Neural cell (in vitro differentiated cells): ENCODE results near the gene SPTY2D1. TPM values are rescaled to one million over a fixed set of nuclear protein-coding genes. Genes with fewer than 3 reads are reported as not detected.
"Not testable (repeated sequence)": the region's sequence is repeated elsewhere in the genome, so short reads cannot be mapped to it uniquely, and the experiment has no call there.

Source experiments
- H2AFZ ChIP-seq: fragments of 200-600, 300-800 bp; sonication (generic), shearing (Covaris generic); 2 replicates; pipeline ENCODE4 v1.6.0; 2014; ENCODE audit warnings: low read depth, mild to moderate bottlenecking, antibody characterized with exemption, low read length, moderate library complexity
- H3F3A ChIP-seq: fragments of 200-600 bp; shearing (Covaris generic); 2 replicates; pipeline ENCODE4 v1.6.1; 2016; ENCODE audit warnings: mild to moderate bottlenecking, moderate library complexity, mixed read lengths, antibody characterized with exemption, low read length; ENCODE audit not compliant: insufficient read depth, poor library complexity, severe bottlenecking
- H3K27ac ChIP-seq: fragments of 200-600, 300-800 bp; sonication (generic), shearing (Covaris generic); 2 replicates; pipeline ENCODE4 v1.5.1; 2014; ENCODE audit warnings: mild to moderate bottlenecking, low read length, moderate library complexity
- H3K27me3 ChIP-seq: fragments of 300-800, 200-600 bp; sonication (generic), shearing (Covaris generic); 2 replicates; pipeline ENCODE4 v1.6.0; 2014; ENCODE audit warnings: mild to moderate bottlenecking, low read depth, low read length, moderate library complexity; ENCODE audit not compliant: insufficient read depth
- H3K36me3 ChIP-seq: fragments of 300-800, 200-600 bp; sonication (generic), shearing (Covaris generic); 2 replicates; pipeline ENCODE4 v1.5.1; 2014; ENCODE audit warnings: mild to moderate bottlenecking, antibody characterized with exemption, low read length, moderate library complexity; ENCODE audit not compliant: insufficient read depth
- H3K4me2 ChIP-seq: fragments of 300-800, 200-600 bp; sonication (generic), shearing (Covaris generic); 2 replicates; pipeline ENCODE4 v1.6.0; 2014; ENCODE audit warnings: mild to moderate bottlenecking, low read length
- H3K4me3 ChIP-seq: fragments of 300-800, 200-600 bp; sonication (generic), shearing (Covaris generic); 2 replicates; pipeline ENCODE4 v1.5.1; 2014; ENCODE audit warnings: mild to moderate bottlenecking, low read length, moderate library complexity
- H3K79me2 ChIP-seq: fragments of 200-600 bp; shearing (Covaris generic); replicated peaks from 2 replicates; pipeline ENCODE4 v1.6.0; 2014; ENCODE audit warnings: mild to moderate bottlenecking, low read length, moderate library complexity; ENCODE audit not compliant: insufficient read depth
- H3K9ac ChIP-seq: fragments of 300-800, 200-600 bp; sonication (generic), shearing (Covaris generic); 2 replicates; pipeline ENCODE4 v1.6.1; 2016; ENCODE audit warnings: mild to moderate bottlenecking, low read length, mixed read lengths
- H3K9me2 ChIP-seq: fragments of 200-600 bp; shearing (Covaris generic); 2 replicates; pipeline ENCODE4 v1.6.1; 2016; ENCODE audit warnings: mild to moderate bottlenecking, low read length, mixed read lengths; ENCODE audit not compliant: insufficient read depth
- H3K9me3 ChIP-seq: fragments of 200-600, 300-800 bp; sonication (generic), shearing (Covaris generic); 2 replicates; pipeline ENCODE4 v1.6.1; 2016; ENCODE audit warnings: mild to moderate bottlenecking, mixed run types, low read length, moderate library complexity, mixed read lengths
- H4K20me1 ChIP-seq: fragments of 200-600 bp; shearing (Covaris generic); 2 replicates; pipeline ENCODE4 v1.6.1; 2016; ENCODE audit warnings: mild to moderate bottlenecking, mixed run types; ENCODE audit not compliant: insufficient read depth
- EP300 ChIP-seq: fragments of 450-650 bp; conservative IDR thresholded peaks from 2 replicates; pipeline ENCODE4 v1.6.1; 2014; ENCODE audit warnings: antibody characterized with exemption, mild to moderate bottlenecking, moderate library complexity; ENCODE audit not compliant: poor library complexity, severe bottlenecking
- EZH2 ChIP-seq: fragments of 200-600, 300-800 bp; shearing (Covaris generic), sonication (generic); IDR thresholded peaks from 2 replicates; pipeline ENCODE4 v1.6.1; 2014; ENCODE audit warnings: antibody characterized with exemption, low read length, borderline replicate concordance, mild to moderate bottlenecking; ENCODE audit not compliant: insufficient read depth, poor library complexity, severe bottlenecking
- POLR2AphosphoS5 ChIP-seq: IDR thresholded peaks from 2 replicates; pipeline ENCODE4 v1.6.1; 2012
- RAD21 ChIP-seq: fragments of 450-650 bp; conservative IDR thresholded peaks from 2 replicates; pipeline ENCODE4 v1.6.1; 2014; ENCODE audit warnings: antibody characterized with exemption, mild to moderate bottlenecking, moderate library complexity
- SMC3 ChIP-seq: fragments of 450-650 bp; conservative IDR thresholded peaks from 2 replicates; pipeline ENCODE4 v1.6.1; 2014; ENCODE audit warnings: antibody characterized with exemption, mild to moderate bottlenecking, moderate library complexity; ENCODE audit not compliant: poor library complexity
- TAF1 ChIP-seq: IDR thresholded peaks from 2 replicates; pipeline ENCODE4 v1.6.1; 2012; ENCODE audit warnings: low read depth
- polyA plus RNA-seq: library from polyadenylated mRNA; depleted of rRNA; stranded (reverse); fragments of >200 nt; gene quantifications from 2 replicates; pipeline ENCODE4 v1.2.3, GENCODE V29; 2014
- TF ChIP-seq, protein P1 (sequence below): fragments of 450-650 bp; IDR thresholded peaks from 2 replicates; pipeline ENCODE4 v1.5.1; 2014; ENCODE audit warnings: antibody characterized with exemption, mild to moderate bottlenecking, moderate library complexity; ENCODE audit not compliant: poor library complexity, severe bottlenecking
- TF ChIP-seq, protein P2 (sequence below): IDR thresholded peaks from 2 replicates; pipeline ENCODE4 v1.6.1; 2012; ENCODE audit warnings: borderline replicate concordance

SPTY2D1 gene
- polyA plus RNA-seq, 1 donor from 2014 or later = 5.9 TPM

DNA sequence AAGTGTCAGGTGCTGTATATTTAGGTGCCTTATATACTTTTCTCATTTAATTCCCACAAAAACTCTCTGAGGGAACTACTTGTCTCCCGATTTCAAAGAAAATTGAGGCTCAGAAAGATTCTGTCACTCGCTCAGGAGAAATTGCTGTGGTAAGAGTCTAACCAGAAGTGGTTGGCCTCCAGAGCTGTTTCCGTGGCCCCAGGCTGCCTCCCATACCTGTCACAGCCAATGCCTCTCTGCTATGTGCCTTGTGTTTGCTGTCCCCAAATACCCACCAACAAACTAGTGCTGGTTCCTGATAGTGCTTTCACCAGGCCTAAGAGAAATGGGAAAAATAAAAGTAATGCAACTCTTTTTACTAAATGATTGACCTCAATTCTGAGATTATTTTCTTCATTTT is 43.4 kb upstream of the SPTY2D1 start:
- Histone ChIP-seq H3K27ac (no peak overlapping the region), H3K27me3 (no peaks in the 10 kb centered on the region), H3K9ac (no peak overlapping the region), H4K20me1 (no peaks in the 10 kb centered on the region), H3K36me3 (no peaks in the 10 kb centered on the region), H3K79me2 (no peaks in the 10 kb centered on the region), H2AFZ (no peak overlapping the region), H3K4me3 (no peak overlapping the region), H3K4me2 (no peak overlapping the region), H3F3A (no peaks in the 10 kb centered on the region), H3K9me3 (no peaks in the 10 kb centered on the region), H3K9me2 (no peaks in the 10 kb centered on the region)
- TF ChIP-seq, protein P1, sequence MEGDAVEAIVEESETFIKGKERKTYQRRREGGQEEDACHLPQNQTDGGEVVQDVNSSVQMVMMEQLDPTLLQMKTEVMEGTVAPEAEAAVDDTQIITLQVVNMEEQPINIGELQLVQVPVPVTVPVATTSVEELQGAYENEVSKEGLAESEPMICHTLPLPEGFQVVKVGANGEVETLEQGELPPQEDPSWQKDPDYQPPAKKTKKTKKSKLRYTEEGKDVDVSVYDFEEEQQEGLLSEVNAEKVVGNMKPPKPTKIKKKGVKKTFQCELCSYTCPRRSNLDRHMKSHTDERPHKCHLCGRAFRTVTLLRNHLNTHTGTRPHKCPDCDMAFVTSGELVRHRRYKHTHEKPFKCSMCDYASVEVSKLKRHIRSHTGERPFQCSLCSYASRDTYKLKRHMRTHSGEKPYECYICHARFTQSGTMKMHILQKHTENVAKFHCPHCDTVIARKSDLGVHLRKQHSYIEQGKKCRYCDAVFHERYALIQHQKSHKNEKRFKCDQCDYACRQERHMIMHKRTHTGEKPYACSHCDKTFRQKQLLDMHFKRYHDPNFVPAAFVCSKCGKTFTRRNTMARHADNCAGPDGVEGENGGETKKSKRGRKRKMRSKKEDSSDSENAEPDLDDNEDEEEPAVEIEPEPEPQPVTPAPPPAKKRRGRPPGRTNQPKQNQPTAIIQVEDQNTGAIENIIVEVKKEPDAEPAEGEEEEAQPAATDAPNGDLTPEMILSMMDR = no peak
- TF ChIP-seq, protein P2, sequence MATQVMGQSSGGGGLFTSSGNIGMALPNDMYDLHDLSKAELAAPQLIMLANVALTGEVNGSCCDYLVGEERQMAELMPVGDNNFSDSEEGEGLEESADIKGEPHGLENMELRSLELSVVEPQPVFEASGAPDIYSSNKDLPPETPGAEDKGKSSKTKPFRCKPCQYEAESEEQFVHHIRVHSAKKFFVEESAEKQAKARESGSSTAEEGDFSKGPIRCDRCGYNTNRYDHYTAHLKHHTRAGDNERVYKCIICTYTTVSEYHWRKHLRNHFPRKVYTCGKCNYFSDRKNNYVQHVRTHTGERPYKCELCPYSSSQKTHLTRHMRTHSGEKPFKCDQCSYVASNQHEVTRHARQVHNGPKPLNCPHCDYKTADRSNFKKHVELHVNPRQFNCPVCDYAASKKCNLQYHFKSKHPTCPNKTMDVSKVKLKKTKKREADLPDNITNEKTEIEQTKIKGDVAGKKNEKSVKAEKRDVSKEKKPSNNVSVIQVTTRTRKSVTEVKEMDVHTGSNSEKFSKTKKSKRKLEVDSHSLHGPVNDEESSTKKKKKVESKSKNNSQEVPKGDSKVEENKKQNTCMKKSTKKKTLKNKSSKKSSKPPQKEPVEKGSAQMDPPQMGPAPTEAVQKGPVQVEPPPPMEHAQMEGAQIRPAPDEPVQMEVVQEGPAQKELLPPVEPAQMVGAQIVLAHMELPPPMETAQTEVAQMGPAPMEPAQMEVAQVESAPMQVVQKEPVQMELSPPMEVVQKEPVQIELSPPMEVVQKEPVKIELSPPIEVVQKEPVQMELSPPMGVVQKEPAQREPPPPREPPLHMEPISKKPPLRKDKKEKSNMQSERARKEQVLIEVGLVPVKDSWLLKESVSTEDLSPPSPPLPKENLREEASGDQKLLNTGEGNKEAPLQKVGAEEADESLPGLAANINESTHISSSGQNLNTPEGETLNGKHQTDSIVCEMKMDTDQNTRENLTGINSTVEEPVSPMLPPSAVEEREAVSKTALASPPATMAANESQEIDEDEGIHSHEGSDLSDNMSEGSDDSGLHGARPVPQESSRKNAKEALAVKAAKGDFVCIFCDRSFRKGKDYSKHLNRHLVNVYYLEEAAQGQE = no peak
- TF ChIP-seq TAF1 (no peak), RAD21 (no peak), POLR2AphosphoS5 (no peak), EZH2 (no peak)

DNA sequence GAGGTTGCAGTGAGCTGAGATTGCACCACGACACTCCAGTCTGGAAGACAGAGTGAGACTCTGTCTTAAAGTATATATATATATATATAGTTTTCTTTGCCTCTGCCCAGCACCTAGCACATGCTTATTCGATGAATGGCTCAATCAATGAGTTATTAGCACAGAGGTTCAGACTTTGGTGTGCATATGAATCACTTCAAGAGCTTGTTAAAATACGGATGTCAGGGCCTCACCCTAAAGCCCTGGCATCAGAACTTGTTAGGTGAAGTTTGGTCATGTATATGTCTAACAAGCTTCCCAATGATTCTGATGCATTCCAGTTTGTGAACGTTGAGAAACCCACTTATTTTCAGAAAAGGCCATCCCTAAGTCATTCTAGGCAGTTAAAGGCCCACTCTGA is 42.7 kb upstream of the SPTY2D1 start:
- H3K4me2 ChIP-seq = no peak overlapping the region
- no peaks in the 10 kb centered on the region for H3K9me3 ChIP-seq
- H3F3A ChIP-seq = no peaks in the 10 kb centered on the region
- TF ChIP-seq EP300 (no peak), RAD21 (no peak), SMC3 (no peak), EZH2 (no peak), TAF1 (no peak)
- TF ChIP-seq, protein P2 = no peak
- TF ChIP-seq, protein P1 = no peak
- no peaks in the 10 kb centered on the region for H3K9me2 ChIP-seq
- H3K79me2 ChIP-seq = no peaks in the 10 kb centered on the region
- no peak overlapping the region for H2AFZ ChIP-seq
- no peaks in the 10 kb centered on the region for H3K36me3 ChIP-seq
- H3K27ac ChIP-seq = no peak overlapping the region
- no peaks in the 10 kb centered on the region for H3K27me3 ChIP-seq
- no peak overlapping the region for H3K9ac ChIP-seq
- H3K4me3 ChIP-seq = no peak overlapping the region
- H4K20me1 ChIP-seq = no peaks in the 10 kb centered on the region

DNA sequence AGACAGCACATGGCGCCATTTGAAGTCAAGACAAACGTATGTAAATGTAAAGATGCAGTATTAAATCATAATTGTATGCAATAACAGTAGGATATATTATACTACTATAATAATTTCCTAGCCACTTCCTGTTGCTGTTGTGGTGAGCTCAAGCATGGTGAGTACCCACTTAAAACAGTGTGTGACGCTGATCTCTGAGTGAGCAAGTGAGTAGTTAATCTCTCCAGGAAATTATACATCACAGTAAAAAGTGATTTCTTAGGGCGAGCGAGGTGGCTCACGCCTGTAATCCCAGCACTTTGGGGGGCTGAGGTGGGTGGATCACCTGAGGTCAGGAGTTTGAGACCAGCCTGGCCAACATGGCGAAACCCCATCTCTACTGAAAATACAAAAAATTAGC is 38.1 kb upstream of the SPTY2D1 start:
- not testable (repeated sequence) for H2AFZ ChIP-seq

More for the DNA sequence above, 38.1 kb upstream of the SPTY2D1 start:
- H3K9ac ChIP-seq, H3K27me3 ChIP-seq, H3K27ac ChIP-seq, H3K9me3 ChIP-seq, H4K20me1 ChIP-seq, H3K4me3 ChIP-seq, H3K79me2 ChIP-seq, H3K36me3 ChIP-seq, H3K4me2 ChIP-seq, H3F3A ChIP-seq, H3K9me2 ChIP-seq: not testable (repeated sequence)
